HCT116 (cell line): Measurements from ENCODE around the gene UTP15. TPM values are rescaled to one million over a fixed set of nuclear protein-coding genes. Genes with fewer than 3 reads are reported as not detected.

Source experiments
- ATAC-seq: fragments of 200-7000 bp; cut with Tn5 transposase; 2 replicates; pipeline ENCODE4 v1.9.1; 2020; ENCODE audit warnings: mild to moderate bottlenecking, moderate library complexity
- BruUV-seq: library from RNA; stranded (reverse); fragments of 400-500 nt; replicated peaks from 2 replicates; lab custom pipeline; 2021; lab: Mats Ljungman, UMichigan
- CTCF ChIA-PET: fragments of 300-600 bp; sonication (Branson Sonifier 250); formaldehyde crosslinking; loops from one replicate; lab custom pipeline; 2021; ENCODE audit warnings: antibody characterized with exemption; lab: Charles Lee
- POLR2A ChIA-PET: fragments of 300-600, 350-600 bp; sonication (Branson Sonifier 250); formaldehyde crosslinking; loops from one replicate; lab custom pipeline; 2021; ENCODE audit warnings: antibody characterized with exemption; lab: Charles Lee
- RAD21 ChIA-PET, 2 experiments: fragments of 300-600 bp; sonication (Branson Sonifier 250); formaldehyde crosslinking; loops; one replicate each; lab custom pipeline; 2023; ENCODE audit warnings: low total read pairs in 2 of 2; ENCODE audit not compliant: uncharacterized antibody in 2 of 2, unreplicated experiment in 2 of 2, low non-redundant PET in 1 of 2; lab: Charles Lee
- DNase-seq: peaks from one replicate; pipeline ENCODE4 v3.0.0-alpha.2; 2010; ENCODE audit warnings: low read depth, low spot score
- H2AFZ ChIP-seq: fragments of 200-600 bp; shearing (Covaris generic), sonication (generic); 2 replicates; pipeline ENCODE4 v1.6.1; 2017; ENCODE audit warnings: low read depth, mixed run types, mixed read lengths, antibody characterized with exemption, low read length; ENCODE audit not compliant: poor library complexity, severe bottlenecking
- H3K27ac ChIP-seq: 2 replicates; pipeline ENCODE4 v1.5.1; 2012; ENCODE audit warnings: low read depth, low read length
- H3K27me3 ChIP-seq: fragments of 200-600 bp; sonication (generic); 2 replicates; pipeline ENCODE4 v1.6.1; 2016; ENCODE audit warnings: mixed run types, low read length, mixed read lengths; ENCODE audit not compliant: insufficient read depth
- H3K36me3 ChIP-seq, 2 experiments: fragments of 200-500 bp in 1 of 2; fragments of 200-600 bp in 1 of 2; sonication (Bioruptor generic) in 1 of 2; sonication (generic) in 1 of 2; 2 replicates each; pipeline versions ENCODE4 v1.5.1 to v1.6.1; 2014 to 2016; ENCODE audit warnings: low read length in 2 of 2, inconsistent platforms in 1 of 2, mixed read lengths in 1 of 2, mixed run types in 1 of 2; ENCODE audit not compliant: insufficient read depth in 2 of 2, control insufficient read depth in 1 of 2
- H3K4me1 ChIP-seq, 2 experiments: fragments of 200-600 bp in 1 of 2; sonication (generic) in 1 of 2; 2 replicates each; pipeline versions ENCODE4 v1.5.1 to v1.6.1; 2012 to 2017; ENCODE audit warnings: low read length in 2 of 2, inconsistent platforms in 1 of 2, mild to moderate bottlenecking in 1 of 2, mixed read lengths in 1 of 2, mixed run types in 1 of 2, moderate library complexity in 1 of 2; ENCODE audit not compliant: insufficient read depth in 2 of 2, control insufficient read depth in 1 of 2
- H3K4me2 ChIP-seq: fragments of 200-600 bp; sonication (generic); 2 replicates; pipeline ENCODE4 v1.6.1; 2017; ENCODE audit warnings: mixed run types, low read length, mixed read lengths
- H3K4me3 ChIP-seq, 2 experiments: fragments of 200-600 bp in 1 of 2; sonication (generic) in 1 of 2; replicated peaks in 1 of 2; 2 replicates each; pipeline ENCODE4 v1.5.1; 2011 to 2016; ENCODE audit warnings: low read length in 2 of 2, control low read depth in 1 of 2, low read depth in 1 of 2, mild to moderate bottlenecking in 1 of 2, mixed read lengths in 1 of 2, mixed run types in 1 of 2
- H3K79me2 ChIP-seq: fragments of 200-600 bp; sonication (generic); 2 replicates; pipeline ENCODE4 v1.6.1; 2017; ENCODE audit warnings: mild to moderate bottlenecking, mixed run types, low read length, moderate library complexity, mixed read lengths; ENCODE audit not compliant: insufficient read depth
- H3K9ac ChIP-seq: fragments of 200-600 bp; sonication (generic); 2 replicates; pipeline ENCODE4 v1.6.1; 2016; ENCODE audit warnings: low read length, mixed read lengths
- H3K9me2 ChIP-seq: fragments of 200-600 bp; sonication (generic), shearing (Covaris generic); 2 replicates; pipeline ENCODE4 v1.6.1; 2017; ENCODE audit warnings: mixed run types, mild to moderate bottlenecking, moderate library complexity; ENCODE audit not compliant: insufficient read depth
- H3K9me3 ChIP-seq, 2 experiments: fragments of 200-500 bp in 1 of 2; fragments of 200-600 bp in 1 of 2; sonication (Bioruptor generic) in 1 of 2; sonication (generic) in 1 of 2; 2 replicates each; pipeline ENCODE4 v1.6.1; 2014 to 2017; ENCODE audit warnings: low read length in 2 of 2, mixed read lengths in 2 of 2, inconsistent platforms in 1 of 2, low read depth in 1 of 2, mild to moderate bottlenecking in 1 of 2, mixed run types in 1 of 2, moderate library complexity in 1 of 2; ENCODE audit not compliant: control insufficient read depth in 1 of 2, insufficient read depth in 1 of 2
- H4K20me1 ChIP-seq: fragments of 200-600 bp; sonication (generic), shearing (Covaris generic); 2 replicates; pipeline ENCODE4 v1.6.1; 2017; ENCODE audit warnings: mixed run types, mild to moderate bottlenecking, moderate library complexity; ENCODE audit not compliant: insufficient read depth
- CEBPB ChIP-seq: IDR thresholded peaks from 2 replicates; pipeline ENCODE4 v1.6.1; 2012; ENCODE audit warnings: low read depth
- CTCF ChIP-seq, 3 experiments: fragments of 200-600 bp in 1 of 3; sonication (generic) in 1 of 3; IDR thresholded peaks in 2 of 3; conservative IDR thresholded peaks in 1 of 3; 2 replicates each; pipeline ENCODE4 v1.5.1; 2012 to 2017; ENCODE audit warnings: low read depth in 2 of 3, low read length in 2 of 3, antibody characterized with exemption in 1 of 3, borderline replicate concordance in 1 of 3, control low read depth in 1 of 3, mild to moderate bottlenecking in 1 of 3, mixed read lengths in 1 of 3, mixed run types in 1 of 3, moderate library complexity in 1 of 3; ENCODE audit not compliant: insufficient read depth in 1 of 3
- ELF1 ChIP-seq: IDR thresholded peaks from 2 replicates; pipeline ENCODE4 v1.6.1; 2012; ENCODE audit warnings: low read depth, borderline replicate concordance
- POLR2AphosphoS5 ChIP-seq: IDR thresholded peaks from 2 replicates; pipeline ENCODE4 v1.6.1; 2011; ENCODE audit warnings: mild to moderate bottlenecking, low read depth, low read length, moderate library complexity
- REST ChIP-seq: IDR thresholded peaks from 2 replicates; pipeline ENCODE4 v1.6.1; 2012; ENCODE audit warnings: low read depth
- YY1 ChIP-seq: IDR thresholded peaks from 2 replicates; pipeline ENCODE4 v1.6.1; 2011; ENCODE audit warnings: low read length, low read depth, moderate library complexity, mild to moderate bottlenecking; ENCODE audit not compliant: insufficient replicate concordance; ENCODE audit errors: extremely low read depth
- ZNF274 ChIP-seq: fragments of 200-500 bp; sonication (Bioruptor generic); IDR thresholded peaks from 2 replicates; pipeline ENCODE4 v1.6.1; 2014; ENCODE audit warnings: mild to moderate bottlenecking, low read depth, low read length, inconsistent platforms
- intact Hi-C: fragments of 100-400 bp; cut with micrococcal nuclease; formaldehyde crosslinking; loops from 2 replicates; pipeline ENCODE4 v1.10.0; 2022
- total RNA-seq: library from RNA; stranded (reverse); gene quantifications from one replicate; pipeline ENCODE4 v1.2.1, GENCODE V29; 2021; ENCODE audit not compliant: unreplicated experiment

UTP15 gene
- total RNA-seq, 1 experiment from 2014 or later: 39.3 TPM

- RAD21 ChIA-PET: no interaction called here
- Histone ChIP-seq H3K79me2 (no peaks in the 10 kb centered on the region), H3K4me2 (no peak overlapping the region), H3K9me2 (no peaks in the 10 kb centered on the region), H3K4me1 (peaks cover 0 to 9% of the 10 kb centered on the region in 2 experiments; a peak in 2 of 4 replicates), H4K20me1 (no peaks in the 10 kb centered on the region), H3K4me3 (no peak overlapping the region), H2AFZ (no peak overlapping the region), H3K9me3 (no peaks in the 10 kb centered on the region), H3K9ac (no peak overlapping the region), H3K27ac (no peak overlapping the region), H3K27me3 (no peaks in the 10 kb centered on the region), H3K36me3 (no peaks in the 10 kb centered on the region)
- no TSS peak for BruUV-seq
- CTCF ChIA-PET: no interaction called here
- no peak for DNase-seq
- TF ChIP-seq CTCF (IDR thresholded peaks at IDR 0.05 in 2 of 3, conservative IDR thresholded peaks at IDR 0.05 in 1 of 3; ENCODE audit: borderline replicate concordance in 1 of 3, insufficient read depth in 1 of 3, low read depth in 2 of 3, low read length in 2 of 3): no peak
- TF ChIP-seq ELF1: no peak
- TF ChIP-seq REST: no peak
- TF ChIP-seq CEBPB: no peak
- TF ChIP-seq POLR2AphosphoS5: no peak
- no peak for TF ChIP-seq YY1
- no peak for TF ChIP-seq ZNF274
- POLR2A ChIA-PET: no interaction called here
- intact Hi-C loops: no loop called here
- ATAC-seq: no peak
Measured at GRCh38 chr5:73631500-73631899, 66.0 kb downstream of the UTP15 start.

Other genes with a start within 250 kb of the UTP15 start
- gene FOXD1, start 117.0 kb upstream of the UTP15 start, total RNA-seq: 26.8 TPM
- gene BTF3, start 67.3 kb upstream of the UTP15 start, total RNA-seq: 868 TPM
- 17.0 TPM for gene ANKRA2, start 104 bp upstream of the UTP15 start, total RNA-seq
- gene ARHGEF28, start 60.5 kb downstream of the UTP15 start, total RNA-seq: 6.1 TPM